HG03342 (cell line): ENCODE data around the gene SEMA3F.

Experiments used
- ATAC-seq: cut with Tn5 transposase; IDR thresholded peaks from one replicate; pipeline ENCODE4 v1.9.1; 2021; ENCODE audit warnings: mild to moderate bottlenecking, moderate library complexity; ENCODE audit not compliant: unreplicated experiment

The SEMA3F gene

GRCh38 chr3:50155491-50155878, 361 bp downstream of the SEMA3F start:
- peak; percentile 3 for ATAC-seq

GRCh38 chr3:50155891-50156290, 767 bp downstream of the SEMA3F start:
- ATAC-seq, result no peak

DNA sequence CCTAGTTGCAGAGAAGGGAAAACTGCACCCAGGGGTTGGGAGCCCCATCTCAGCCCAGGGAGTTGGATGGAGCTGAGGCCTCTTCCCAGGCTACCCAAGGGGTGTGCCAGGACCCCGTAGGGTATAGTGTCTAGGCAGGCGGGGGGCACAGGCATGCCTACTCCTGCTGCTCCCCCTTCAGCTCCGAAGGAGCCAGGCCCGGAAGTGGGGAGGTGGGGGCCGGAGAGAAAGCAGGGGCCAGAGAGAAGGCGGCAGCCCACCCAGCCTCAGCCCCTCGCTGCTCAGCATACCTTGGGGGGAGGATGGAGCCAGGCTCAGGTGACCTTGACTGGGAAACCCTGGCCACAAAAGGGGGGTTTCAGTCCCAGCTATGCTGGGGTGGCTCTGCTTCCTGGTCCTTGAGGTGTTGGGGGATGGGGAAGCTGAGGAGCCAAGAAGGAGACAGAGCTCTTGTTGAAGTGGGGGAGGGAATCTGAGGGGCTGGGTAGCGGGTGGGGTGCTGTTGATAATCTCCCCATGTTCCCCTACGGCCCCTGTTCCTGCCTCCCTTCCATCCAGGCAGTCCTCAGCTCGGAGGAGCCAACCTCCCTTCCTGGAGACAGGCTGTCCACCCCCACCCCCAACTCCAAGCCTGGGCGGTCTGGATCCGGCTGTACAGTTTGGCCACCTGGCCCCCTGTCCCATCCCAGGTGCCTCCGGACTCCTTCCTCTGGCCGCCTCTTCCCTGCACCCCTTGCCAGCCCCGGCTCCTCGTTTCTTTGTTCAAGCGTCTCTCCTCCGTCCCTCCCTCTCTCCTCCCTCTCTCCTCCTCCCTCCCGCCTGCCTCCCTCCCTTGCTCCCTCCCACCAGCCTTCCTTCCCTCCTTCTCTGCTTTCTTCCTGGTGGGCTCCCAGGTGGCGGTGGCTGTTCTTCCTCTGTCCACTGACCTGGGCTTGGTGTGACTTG, 1.7 kb downstream of the SEMA3F start:
- ATAC-seq, result no peak

DNA sequence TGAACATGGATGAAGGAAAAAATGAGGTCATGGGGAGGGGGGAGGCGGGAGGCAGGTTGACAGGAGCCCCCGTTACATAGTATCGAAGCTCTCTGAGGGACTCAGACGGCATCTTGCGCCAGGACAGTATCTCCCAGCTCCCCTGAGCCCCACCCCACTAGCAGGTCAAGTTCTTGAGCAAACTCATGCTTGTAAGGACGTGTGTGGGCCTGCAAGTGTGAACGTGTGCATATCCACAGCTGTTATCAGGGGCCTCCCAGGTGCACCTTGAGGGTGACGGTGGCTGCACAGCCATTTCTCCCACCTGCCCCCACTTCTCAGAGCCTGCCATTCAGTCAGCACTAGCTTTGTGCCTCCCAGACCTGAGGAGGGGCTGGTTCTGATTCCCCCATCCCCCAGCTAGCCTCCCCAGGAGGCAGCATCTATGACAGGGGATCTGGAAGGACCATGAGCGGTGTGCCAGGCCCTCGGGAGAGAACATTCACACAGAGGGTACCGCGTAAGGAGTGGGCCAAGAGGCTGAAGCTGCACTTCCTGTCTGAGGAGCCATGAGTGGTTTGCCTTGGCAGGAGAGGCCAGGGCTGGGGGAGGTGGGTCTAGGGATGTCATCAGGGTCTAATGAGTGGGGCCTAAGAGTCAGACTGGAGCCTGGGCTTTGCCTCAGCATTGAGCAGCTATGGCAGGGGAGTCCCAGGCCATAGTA, 2.9 kb downstream of the SEMA3F start:
- ATAC-seq, result no peak

DNA sequence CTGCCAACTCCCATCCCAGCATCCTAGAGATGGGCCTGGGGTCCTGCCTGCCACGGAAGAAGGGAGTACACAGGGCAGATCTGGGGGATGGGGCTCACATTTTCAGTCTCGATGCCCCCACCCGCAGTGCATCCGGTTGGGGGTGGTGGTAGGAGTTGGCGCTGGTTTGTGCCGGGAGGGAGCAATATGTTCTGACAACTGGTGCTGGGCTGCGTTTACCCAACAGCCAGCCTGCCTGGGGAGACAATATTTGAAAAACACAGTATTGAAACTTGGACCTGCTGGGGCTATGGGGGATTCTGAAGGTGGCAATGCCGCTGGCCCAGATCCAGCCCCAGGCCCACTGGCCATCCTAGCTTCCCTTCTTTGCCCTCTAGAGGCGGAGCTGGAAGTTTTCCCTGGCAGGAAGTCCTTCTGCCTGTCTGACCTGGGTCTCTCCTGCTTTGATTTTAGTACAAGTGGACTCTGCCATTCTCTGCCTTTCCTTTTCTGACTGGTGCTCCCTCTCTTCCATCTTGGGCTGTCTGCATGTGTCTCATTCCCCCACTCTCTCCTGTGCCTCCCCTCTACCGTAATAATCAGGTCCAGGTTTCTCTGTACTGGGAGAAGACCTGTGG, 3.5 kb downstream of the SEMA3F start:
- no peak for ATAC-seq

DNA sequence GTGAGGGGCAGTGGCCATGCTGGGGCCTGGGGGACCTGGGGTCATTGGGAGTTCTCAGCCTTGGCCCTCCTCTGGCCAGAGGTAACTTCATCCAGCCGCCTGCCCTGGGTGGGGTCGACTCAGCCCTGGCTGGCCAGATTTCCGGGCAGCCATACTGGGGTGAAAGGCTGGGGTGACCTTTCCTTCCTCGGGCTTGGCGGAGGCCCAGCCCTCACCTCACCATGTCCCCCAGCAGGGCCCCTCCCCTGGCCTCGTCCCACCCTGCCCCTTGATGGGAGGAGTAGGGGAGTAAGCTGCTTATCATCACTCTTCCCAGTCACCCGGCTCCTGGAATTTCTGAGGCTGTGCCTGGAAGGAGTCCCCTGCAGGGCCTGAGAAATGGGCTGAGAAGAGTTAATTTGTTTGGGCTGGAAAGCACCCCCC, 5.4 kb downstream of the SEMA3F start:
- ATAC-seq, result no peak

DNA sequence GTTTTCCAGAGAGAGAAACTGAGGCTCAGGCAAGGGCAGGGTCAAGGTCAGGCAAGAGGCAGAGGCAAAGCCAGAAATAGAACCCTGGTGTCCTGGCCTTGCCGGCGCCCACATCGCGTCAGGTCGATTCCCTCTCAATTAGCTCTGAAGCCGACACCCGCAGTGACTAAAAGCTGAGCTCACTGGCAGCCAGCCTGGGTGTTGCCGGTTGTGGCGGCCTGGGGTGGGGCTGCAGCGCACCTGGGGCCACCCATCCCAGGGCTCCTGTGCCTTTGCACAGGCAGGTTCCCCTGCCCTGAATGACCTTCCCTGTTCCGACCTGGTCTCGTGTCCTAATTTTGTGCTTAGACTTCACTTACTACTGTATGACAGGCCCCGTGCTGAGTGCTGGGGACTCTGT, 6.2 kb downstream of the SEMA3F start:
- no peak for ATAC-seq

DNA sequence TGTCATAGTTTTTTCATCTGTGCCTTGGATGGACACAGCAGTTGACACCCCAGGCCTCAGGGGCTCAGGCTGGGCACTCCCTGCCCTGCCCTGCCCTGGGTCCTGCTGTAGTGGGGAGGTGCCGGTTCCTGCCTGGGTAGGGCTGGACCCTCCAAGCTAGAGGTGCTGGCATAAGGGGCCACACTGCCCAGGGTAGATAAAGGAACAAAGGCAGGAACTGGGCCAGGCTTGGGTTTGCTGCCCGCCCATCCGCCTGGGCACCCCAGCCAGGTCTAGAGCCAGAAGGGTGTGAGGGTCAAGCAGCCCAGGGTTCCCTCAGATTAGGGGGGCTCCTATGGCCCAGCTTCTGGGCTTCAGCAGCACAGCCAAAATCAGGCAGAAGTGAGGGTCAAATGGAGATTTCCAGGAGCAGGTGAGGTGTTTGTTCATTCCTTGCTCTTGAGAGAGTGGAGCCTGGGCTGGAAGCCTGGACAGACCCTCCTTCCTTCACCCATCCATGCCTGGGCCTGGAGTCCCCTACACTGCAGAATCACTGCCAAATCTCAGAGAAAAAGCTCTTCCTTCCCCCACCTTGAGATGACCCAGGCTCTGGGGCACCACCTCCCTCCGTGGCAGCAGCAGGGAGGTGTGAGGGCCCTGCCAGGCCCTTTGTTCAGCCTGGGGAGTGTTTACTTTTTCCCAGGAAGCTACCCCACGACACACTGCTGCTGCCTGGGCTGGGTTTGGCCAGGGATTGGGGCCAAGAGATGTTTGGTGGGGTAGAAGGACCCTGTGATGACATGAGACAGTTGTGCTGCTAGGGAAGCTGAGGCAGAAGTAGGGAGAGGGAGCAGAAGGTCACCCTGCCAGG, 7.1 kb downstream of the SEMA3F start:
- ATAC-seq, result no peak

DNA sequence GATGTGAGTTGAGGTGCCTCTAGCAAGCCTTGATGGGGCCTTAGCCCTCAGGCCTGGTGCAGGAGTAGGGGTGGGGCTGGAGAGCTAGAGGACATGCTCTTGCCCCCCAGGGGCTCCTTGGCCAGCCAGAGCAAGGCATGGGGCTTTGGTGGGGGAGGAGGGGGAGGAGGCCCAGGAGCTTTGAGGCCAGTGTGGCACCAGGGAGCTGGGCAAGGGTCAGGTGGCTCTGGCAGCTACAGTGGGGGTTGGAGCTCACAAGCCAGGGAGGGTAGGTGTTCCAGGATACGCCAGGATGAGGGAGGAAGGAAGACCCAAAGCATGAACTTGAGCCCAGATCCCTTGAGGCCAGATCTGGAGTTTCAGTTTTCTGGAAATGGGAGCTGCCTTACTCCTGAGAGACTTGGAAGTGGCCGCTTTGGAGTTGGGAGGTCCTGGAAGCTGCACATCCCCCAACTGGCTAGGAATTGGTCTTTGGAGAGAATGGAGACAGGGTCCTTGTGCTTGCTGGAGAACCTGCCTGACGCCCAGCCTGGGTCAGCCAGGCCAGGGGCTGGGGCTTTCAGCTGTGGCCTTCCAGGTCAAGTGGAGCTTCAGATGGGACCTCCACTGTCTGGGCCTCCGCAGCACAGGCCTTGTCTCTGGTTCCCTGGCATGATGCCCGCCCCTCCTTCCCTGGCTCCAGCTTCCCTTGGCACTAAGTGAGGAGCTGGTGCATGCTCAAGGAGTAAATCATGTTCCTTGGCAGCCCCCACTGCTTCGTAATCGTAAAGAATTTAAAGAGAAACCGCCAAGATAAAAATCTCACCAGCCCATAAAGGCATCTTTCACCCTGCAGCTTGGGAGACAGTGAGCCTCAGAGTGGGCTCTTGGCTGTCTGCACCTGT, 8.7 kb downstream of the SEMA3F start:
- no peak for ATAC-seq

DNA sequence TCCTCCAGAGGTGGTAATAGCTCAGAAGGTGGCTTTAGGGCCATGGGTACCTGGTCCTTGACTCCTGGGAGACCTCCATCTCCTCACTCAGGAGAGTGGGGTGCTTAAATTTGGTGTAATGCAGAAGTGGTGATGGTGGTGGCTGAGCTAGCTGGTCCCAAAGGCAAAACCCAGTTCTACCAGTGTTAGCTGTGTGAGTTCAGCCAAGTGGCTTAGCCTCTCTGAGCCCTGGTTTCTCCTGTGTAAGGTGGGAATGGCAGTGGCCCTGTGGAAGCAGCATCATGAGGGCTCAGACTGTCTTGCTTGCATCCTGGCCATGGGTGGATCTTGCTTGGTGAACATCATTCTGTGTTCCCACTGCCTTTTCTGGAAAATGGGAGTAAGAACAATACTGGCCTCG, 9.4 kb downstream of the SEMA3F start:
- ATAC-seq, result no peak

- ATAC-seq, result no peak
These were observed 10.1 kb downstream of the SEMA3F start for GRCh38 chr3:50164984-50165909.

DNA sequence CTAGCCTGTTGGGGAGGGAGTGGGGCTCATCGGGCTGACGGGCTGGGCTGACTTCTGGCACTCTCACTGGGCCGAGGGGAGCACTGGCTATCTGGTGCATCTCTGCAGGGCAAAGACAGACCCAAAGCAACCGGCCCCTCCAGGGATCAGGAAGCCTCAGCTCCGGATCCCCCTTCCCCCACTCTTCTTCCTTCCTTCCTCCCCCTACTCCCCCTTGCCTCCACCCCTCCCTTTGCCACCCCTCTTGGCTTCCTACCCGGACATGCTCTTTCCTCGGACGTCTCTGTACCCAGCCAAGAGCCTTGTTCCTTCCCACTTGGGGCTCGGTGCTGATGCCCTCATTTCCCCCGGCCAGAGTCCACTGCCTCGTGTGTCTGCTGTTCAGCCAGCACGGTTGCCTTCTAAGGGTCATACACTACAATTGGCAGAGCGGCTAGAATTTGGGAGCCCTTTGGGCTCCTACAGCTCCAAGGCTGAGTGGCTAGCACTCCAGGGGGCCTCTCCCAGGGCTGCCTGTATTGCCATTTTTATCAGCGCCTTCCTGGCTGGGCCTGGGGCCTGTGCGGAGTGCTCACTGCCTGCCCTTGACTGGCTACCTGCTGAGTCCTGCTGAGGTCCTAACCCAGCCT, 10.9 kb downstream of the SEMA3F start:
- ATAC-seq, result no peak

- ATAC-seq, result no peak
These were observed 11.5 kb downstream of the SEMA3F start for GRCh38 chr3:50166620-50167019.

DNA sequence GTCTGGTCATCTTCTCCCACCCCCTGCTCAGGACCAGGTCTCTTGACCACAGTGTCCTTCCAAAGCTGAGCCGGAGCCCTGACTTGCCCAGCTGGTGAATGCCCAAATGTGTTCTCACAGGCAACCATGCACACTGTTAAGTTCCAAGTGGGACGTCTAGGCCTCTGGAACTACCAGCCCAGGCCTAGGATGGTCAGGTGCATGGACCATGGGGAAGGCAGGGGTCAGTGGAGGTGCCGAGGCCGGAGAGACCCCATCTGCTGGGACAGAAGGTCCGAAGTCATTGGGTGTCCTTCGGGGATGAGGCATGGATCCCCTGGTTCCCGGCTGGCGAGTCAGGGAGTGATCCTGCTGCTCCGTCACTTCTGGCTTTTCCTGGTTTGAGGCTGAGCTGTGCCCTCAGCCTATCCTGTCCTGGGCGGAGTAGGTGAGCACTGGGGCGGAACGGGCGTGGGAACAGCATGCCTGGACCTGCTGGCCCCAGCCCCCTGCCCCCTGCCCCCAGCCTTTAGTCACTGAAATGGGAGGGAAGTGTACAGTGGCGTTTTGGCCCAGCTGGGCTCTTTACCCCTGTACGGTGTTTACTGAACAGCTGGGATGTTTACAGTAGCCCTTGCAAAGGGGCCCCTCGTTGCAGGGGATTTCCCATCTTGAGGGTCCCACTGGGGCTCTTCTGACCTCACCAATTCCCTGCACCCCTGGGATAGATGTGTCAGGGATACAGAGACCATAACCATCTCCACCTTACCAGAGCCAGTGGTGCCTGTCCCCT, 12.1 kb downstream of the SEMA3F start:
- no peak for ATAC-seq

- no peak for ATAC-seq
These were observed 12.7 kb downstream of the SEMA3F start for GRCh38 chr3:50167841-50168209.

DNA sequence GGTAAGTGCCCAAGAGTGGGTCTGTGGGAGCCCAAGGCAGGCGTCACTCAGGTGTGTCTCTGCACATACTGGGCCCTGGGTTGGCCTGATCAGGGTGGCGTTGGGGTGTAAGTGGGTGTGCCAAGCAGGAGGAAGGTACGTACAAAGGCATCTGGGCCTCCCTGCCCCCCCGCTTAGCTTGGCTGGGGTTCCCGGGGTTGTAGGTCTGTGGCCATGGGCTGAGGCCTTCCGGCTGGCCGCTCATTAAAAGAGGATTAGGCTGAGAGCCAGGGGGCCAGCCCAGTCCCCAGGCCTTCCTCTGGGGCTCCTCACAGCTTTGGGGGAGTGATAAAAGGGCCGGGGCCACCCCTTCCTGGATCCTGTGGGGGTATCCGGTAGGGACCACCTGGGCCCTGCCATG, 13.3 kb downstream of the SEMA3F start:
- no peak for ATAC-seq

- no peak for ATAC-seq
These were observed 13.7 kb downstream of the SEMA3F start for GRCh38 chr3:50168791-50169190.
